H1 (cell line): ENCODE measurements around the gene NARS2. TPM values are rescaled to one million over a fixed set of nuclear protein-coding genes. Genes with fewer than 3 reads are reported as not detected.

Experiments used
- CTCF ChIA-PET: fragments of 300-600 bp; sonication (Branson Sonifier 250); formaldehyde crosslinking; loops from one replicate; lab custom pipeline; 2021; ENCODE audit not compliant: partially characterized antibody; lab: Charles Lee
- POLR2A ChIA-PET: fragments of 300-600 bp; sonication (Branson Sonifier 250); formaldehyde crosslinking; loops from one replicate; lab custom pipeline; 2021; ENCODE audit warnings: inconsistent platforms; ENCODE audit not compliant: partially characterized antibody; lab: Charles Lee
- DNase-seq, 2 experiments: peaks; one replicate each; pipeline versions ENCODE4 v3.0.0 to v3.0.0-alpha.2; 2010 to 2022; ENCODE audit warnings: low spot score in 2 of 2, low read depth in 1 of 2, mixed read lengths in 1 of 2
- FAIRE-seq: peaks from 2 replicates; lab custom pipeline; 2011; peaks lifted over from hg19 to GRCh38; lab: Jason Lieb, UNC
- H2AFZ ChIP-seq: 2 replicates; pipeline ENCODE4 v1.8.1; 2012; ENCODE audit warnings: low read length, inconsistent platforms
- H2AK5ac ChIP-seq: 2 replicates; pipeline ENCODE4 v1.6.1; 2013; ENCODE audit warnings: low read depth, low read length
- H2BK120ac ChIP-seq: replicated peaks from 2 replicates; pipeline ENCODE3; 2013; ENCODE audit warnings: low read depth, low read length, inconsistent platforms
- H2BK12ac ChIP-seq: 2 replicates; pipeline ENCODE4 v1.6.1; 2013; ENCODE audit warnings: low read depth, low read length
- H2BK15ac ChIP-seq: 2 replicates; pipeline ENCODE4 v1.6.1; 2013; ENCODE audit warnings: low read length
- H2BK20ac ChIP-seq: 2 replicates; pipeline ENCODE4 v1.6.1; 2013; ENCODE audit warnings: low read length
- H2BK5ac ChIP-seq: 2 replicates; pipeline ENCODE4 v1.6.1; 2013; ENCODE audit warnings: low read depth, low read length
- H3K14ac ChIP-seq: 2 replicates; pipeline ENCODE4 v1.6.1; 2013; ENCODE audit warnings: inconsistent platforms; ENCODE audit not compliant: insufficient read length
- H3K18ac ChIP-seq: 2 replicates; pipeline ENCODE4 v1.6.1; 2013; ENCODE audit warnings: low read length; ENCODE audit errors: extremely low read depth
- H3K23ac ChIP-seq: 2 replicates; pipeline ENCODE4 v1.6.1; 2013; ENCODE audit warnings: inconsistent platforms; ENCODE audit not compliant: insufficient read length
- H3K23me2 ChIP-seq: 2 replicates; pipeline ENCODE4 v1.6.1; 2013; ENCODE audit warnings: low read depth, low read length
- H3K27ac ChIP-seq: 2 replicates; pipeline ENCODE4 v1.6.1; 2011; ENCODE audit warnings: low read depth, low read length, inconsistent platforms
- H3K27me3 ChIP-seq, 4 experiments: replicated peaks in 1 of 4; 1 replicate in 1 of 4; 2 replicates in 3 of 4; pipeline versions ENCODE4 v1.6.1 to v1.8.1; 2011 to 2013; ENCODE audit warnings: low read length in 3 of 4, mild to moderate bottlenecking in 3 of 4, inconsistent platforms in 2 of 4, mixed read lengths in 2 of 4, moderate library complexity in 1 of 4; ENCODE audit not compliant: control insufficient read depth in 3 of 4, insufficient read depth in 3 of 4; ENCODE audit errors: extremely low read depth in 1 of 4
- H3K36me3 ChIP-seq, 4 experiments: 2 replicates each; pipeline versions ENCODE4 v1.6.1 to v1.8.1; 2011 to 2013; ENCODE audit warnings: mild to moderate bottlenecking in 4 of 4, low read length in 3 of 4, moderate library complexity in 2 of 4, control low read depth in 1 of 4, inconsistent platforms in 1 of 4; ENCODE audit not compliant: insufficient read depth in 4 of 4, control insufficient read depth in 2 of 4
- H3K4ac ChIP-seq: replicated peaks from 2 replicates; pipeline ENCODE3; 2013; ENCODE audit warnings: low read length, low read depth, mixed read lengths, inconsistent platforms; ENCODE audit not compliant: insufficient read length
- H3K4me1 ChIP-seq, 4 experiments: replicated peaks in 1 of 4; 1 replicate in 1 of 4; 2 replicates in 3 of 4; pipeline versions ENCODE4 v1.6.1 to v1.8.1; 2011 to 2013; ENCODE audit warnings: low read length in 3 of 4, inconsistent platforms in 2 of 4, mixed read lengths in 1 of 4; ENCODE audit not compliant: insufficient read depth in 4 of 4, control insufficient read depth in 3 of 4
- H3K4me2 ChIP-seq, 2 experiments: 2 replicates each; pipeline versions ENCODE4 v1.6.1 to v1.8.1; 2011 to 2013; ENCODE audit warnings: low read depth in 2 of 2, low read length in 2 of 2, control low read depth in 1 of 2, inconsistent platforms in 1 of 2, mild to moderate bottlenecking in 1 of 2; ENCODE audit not compliant: insufficient read depth in 1 of 2
- H3K4me3 ChIP-seq, 4 experiments: fragments of 200-600, 300-600 bp in 1 of 4; sonication (generic), shearing (Covaris generic), sonication (Bioruptor Twin) in 1 of 4; 2 replicates each; pipeline versions ENCODE4 v1.5.1 to v1.8.1; 2011 to 2016; ENCODE audit warnings: low read length in 4 of 4, low read depth in 3 of 4, control low read depth in 2 of 4, inconsistent platforms in 2 of 4, mild to moderate bottlenecking in 2 of 4, mixed read lengths in 1 of 4, moderate library complexity in 1 of 4; ENCODE audit not compliant: insufficient read depth in 2 of 4; ENCODE audit errors: extremely low read depth in 1 of 4
- H3K56ac ChIP-seq: replicated peaks from 2 replicates; pipeline ENCODE3; 2013; ENCODE audit warnings: low read depth, mild to moderate bottlenecking, mixed read lengths, low read length, inconsistent platforms; ENCODE audit not compliant: insufficient read length
- H3K79me1 ChIP-seq: 2 replicates; pipeline ENCODE4 v1.6.1; 2013; ENCODE audit warnings: low read depth, low read length, control low read depth
- H3K79me2 ChIP-seq, 2 experiments: 2 replicates each; pipeline versions ENCODE4 v1.6.1 to v1.8.1; 2012 to 2013; ENCODE audit warnings: low read length in 2 of 2, mild to moderate bottlenecking in 2 of 2, inconsistent platforms in 1 of 2; ENCODE audit not compliant: insufficient read depth in 2 of 2, control insufficient read depth in 1 of 2
- H3K9ac ChIP-seq, 4 experiments: replicated peaks in 1 of 4; 1 replicate in 1 of 4; 2 replicates in 3 of 4; pipeline versions ENCODE4 v1.6.1 to v1.8.1; 2011 to 2013; ENCODE audit warnings: low read depth in 3 of 4, low read length in 3 of 4, control low read depth in 2 of 4, mild to moderate bottlenecking in 2 of 4, moderate library complexity in 2 of 4, inconsistent platforms in 1 of 4; ENCODE audit errors: extremely low read depth in 1 of 4
- H3K9me3 ChIP-seq, 2 experiments: 2 replicates each; pipeline versions ENCODE4 v1.6.1 to v1.8.1; 2012 to 2013; ENCODE audit warnings: mild to moderate bottlenecking in 2 of 2, moderate library complexity in 2 of 2, control low read depth in 1 of 2, inconsistent platforms in 1 of 2, low read depth in 1 of 2, low read length in 1 of 2, mixed read lengths in 1 of 2; ENCODE audit not compliant: insufficient read depth in 2 of 2
- H4K20me1 ChIP-seq, 2 experiments: replicated peaks in 1 of 2; 2 replicates each; pipeline versions ENCODE3 to v1.8.1; 2011 to 2013; ENCODE audit warnings: inconsistent platforms in 2 of 2, low read length in 2 of 2, mild to moderate bottlenecking in 1 of 2; ENCODE audit not compliant: insufficient read depth in 2 of 2, control insufficient read depth in 1 of 2
- H4K5ac ChIP-seq: 2 replicates; pipeline ENCODE4 v1.6.1; 2013; ENCODE audit warnings: low read length, low read depth, mixed read lengths, inconsistent platforms; ENCODE audit not compliant: insufficient read length
- H4K8ac ChIP-seq: 2 replicates; pipeline ENCODE4 v1.8.0; 2013; ENCODE audit warnings: mild to moderate bottlenecking, moderate library complexity, low read length, inconsistent platforms; ENCODE audit not compliant: insufficient read depth; ENCODE audit errors: extremely low read depth
- H4K91ac ChIP-seq: replicated peaks from 2 replicates; pipeline ENCODE3; 2013; ENCODE audit warnings: low read length, mixed read lengths, inconsistent platforms; ENCODE audit not compliant: insufficient read length
- BACH1 ChIP-seq: IDR thresholded peaks from 2 replicates; pipeline ENCODE4 v1.6.1; 2012; ENCODE audit warnings: low read length, improper control_type of control experiment
- BRCA1 ChIP-seq: IDR thresholded peaks from 2 replicates; pipeline ENCODE4 v1.6.1; 2012; ENCODE audit warnings: low read depth, low read length, improper control_type of control experiment
- CHD1 ChIP-seq: IDR thresholded peaks from 2 replicates; pipeline ENCODE4 v1.6.1; 2012; ENCODE audit warnings: low read depth, low read length, improper control_type of control experiment
- FOSL1 ChIP-seq: IDR thresholded peaks from 2 replicates; pipeline ENCODE4 v1.6.1; 2011; ENCODE audit warnings: mild to moderate bottlenecking, low read depth, low read length, moderate library complexity; ENCODE audit not compliant: insufficient read depth
- RBBP5 ChIP-seq: IDR thresholded peaks from 2 replicates; pipeline ENCODE4 v1.7.1; 2012; ENCODE audit warnings: low read depth, mild to moderate bottlenecking, inconsistent platforms, low read length, moderate library complexity, borderline replicate concordance
- RNF2 ChIP-seq: fragments of 200-900, 300-1000 bp; sonication (generic); IDR thresholded peaks from 2 replicates; pipeline ENCODE4 v1.7.1; 2016; ENCODE audit warnings: borderline replicate concordance, low read depth, mild to moderate bottlenecking, antibody characterized with exemption, low read length; ENCODE audit not compliant: poor library complexity, severe bottlenecking; ENCODE audit errors: missing control alignments
- SIRT6 ChIP-seq: IDR thresholded peaks from one replicate; pipeline ENCODE4 v1.7.1; 2012; ENCODE audit warnings: low read length, inconsistent platforms
- SP1 ChIP-seq: IDR thresholded peaks from 2 replicates; pipeline ENCODE4 v1.6.1; 2011; ENCODE audit warnings: low read depth, low read length
- USF2 ChIP-seq: IDR thresholded peaks from 2 replicates; pipeline ENCODE4 v1.6.1; 2011; ENCODE audit warnings: low read length, improper control_type of control experiment
- WGBS, 2 experiments: shearing (Covaris generic) in 1 of 2; methylation state at CpG; one replicate each; pipeline versions ENCODE4 v1.1.6 to v1.1.7; 2013 to 2015; ENCODE audit warnings: low lambda C conversion rate in 2 of 2, mixed read lengths in 2 of 2, inconsistent platforms in 1 of 2, low coverage in 1 of 2, missing lambda C conversion rate in 1 of 2; ENCODE audit not compliant: insufficient replicate concordance in 2 of 2, insufficient coverage in 1 of 2, insufficient read length in 1 of 2; ENCODE audit errors: extremely low coverage in 1 of 2, missing lambda C conversion rate in 1 of 2; 5-methylcytosine and 5-hydroxymethylcytosine counted together
- polyA plus RNA-seq, 7 experiments: library from polyadenylated mRNA; depleted of rRNA in 3 of 7; stranded (reverse) in 5 of 7; unstranded in 2 of 7; fragments of >200 nt in 5 of 7; fragments of 200-250 nt in 2 of 7; gene quantifications; 1 replicate in 5 of 7; 2 replicates in 1 of 7; 4 replicates in 1 of 7; pipeline versions ENCODE4 v1.2.1 to v1.2.3, GENCODE V29; 2011 to 2013; ENCODE audit warnings: missing spikeins in 2 of 7, mixed read lengths in 2 of 7
- total RNA-seq: library from RNA; stranded (reverse); fragmentation: NEBNext Ultra II Directional; extraction: Animal tissue kit (Norgen Biotek cat#: 25700); gene quantifications from 2 replicates; pipeline ENCODE4 v1.2.1, GENCODE V29; 2021

NARS2 gene
- total and polyA plus RNA-seq, 2 of the 8 experiments (the other 6 are each of a cell fraction or from before 2014, with no cell fraction given) = 26.2 to 51.6 TPM

- H3K23me2 ChIP-seq = peaks cover 2% of the 10 kb centered on the region; the same call in 1 of the 2 replicates
- WGBS, 2 experiments = 88% methylated on average over 4 of the region's 4 CpGs; no CpG with 5 or more reads in 1 of the 2 experiments
- TF ChIP-seq CHD1 = no peak
- TF ChIP-seq RNF2 = no peak
- TF ChIP-seq SP1 = no peak
- TF ChIP-seq RBBP5 = no peak
- TF ChIP-seq BRCA1 = no peak
- TF ChIP-seq USF2 = no peak
- no peak for TF ChIP-seq FOSL1
- no peak for TF ChIP-seq BACH1
- no peak for TF ChIP-seq SIRT6
- H3K79me2 ChIP-seq = no peaks in the 10 kb centered on the region
- no peak overlapping the region for H3K4ac ChIP-seq
- H3K9me3 ChIP-seq = no peaks in the 10 kb centered on the region
- H3K4me3 ChIP-seq = no peak overlapping the region
- no peaks in the 10 kb centered on the region for H4K20me1 ChIP-seq
- no peak overlapping the region for H4K5ac ChIP-seq
- H4K8ac ChIP-seq = no peak overlapping the region
- DNase-seq = no peak
- no peak overlapping the region for H2BK5ac ChIP-seq
- ChIA-PET CTCF (interaction anchor here (1.2 to 1.3 kb wide), 2 partner anchors 8 to 148 kb away, joined by 4 to 5 read pairs; no protein-coding TSS in a partner anchor), POLR2A (no interaction called here)
- no peak overlapping the region for H3K56ac ChIP-seq
- H2BK120ac ChIP-seq = no peak overlapping the region
- H2BK20ac ChIP-seq = no peak overlapping the region
- no peak overlapping the region for H2BK12ac ChIP-seq
- H3K27ac ChIP-seq = no peak overlapping the region
- peak overlapping the region in 1 of 2 experiments; percentile 17; a peak in 1 of 4 replicates for H3K4me2 ChIP-seq
- H4K91ac ChIP-seq = no peak overlapping the region
- no peak overlapping the region for H2BK15ac ChIP-seq
- FAIRE-seq = no peak
- H3K27me3 ChIP-seq = no peaks in the 10 kb centered on the region
- no peak overlapping the region for H2AK5ac ChIP-seq
- no peak overlapping the region for H3K18ac ChIP-seq
- H3K36me3 ChIP-seq = no peaks in the 10 kb centered on the region; a peak in 1 of 8 replicates
- H2AFZ ChIP-seq = no peak overlapping the region
- H3K14ac ChIP-seq = no peak overlapping the region
- peaks cover 0 to 13% (median 4%) of the 10 kb centered on the region in 4 experiments; a peak in 4 of 7 replicates for H3K4me1 ChIP-seq
- H3K23ac ChIP-seq = no peak overlapping the region
- H3K79me1 ChIP-seq = no peaks in the 10 kb centered on the region
- no peak overlapping the region for H3K9ac ChIP-seq
Measured at GRCh38 chr11:78425399-78426070, 149.1 kb downstream of the NARS2 start.
